ENCODE measurements around the gene RBM34. TPM values are rescaled to one million over a fixed set of nuclear protein-coding genes. Genes with fewer than 3 reads are reported as not detected.
A peak's percentile ranks its signal among the peaks of the same experiment; 100 is the strongest.
"Not testable (repeated sequence)": the region's sequence is repeated elsewhere in the genome, so short reads cannot be mapped to it uniquely, and the experiment has no call there.

RBM34 gene
- polyA plus RNA-seq (2013, experiment 1 of 4), result 86.2 TPM
- polyA plus RNA-seq (2013, experiment 2 of 4), result 79.9 TPM
- 61.0 TPM for polyA plus RNA-seq (2013, experiment 3 of 4)
- polyA plus RNA-seq (2013, experiment 4 of 4), result 71.4 TPM

DNA sequence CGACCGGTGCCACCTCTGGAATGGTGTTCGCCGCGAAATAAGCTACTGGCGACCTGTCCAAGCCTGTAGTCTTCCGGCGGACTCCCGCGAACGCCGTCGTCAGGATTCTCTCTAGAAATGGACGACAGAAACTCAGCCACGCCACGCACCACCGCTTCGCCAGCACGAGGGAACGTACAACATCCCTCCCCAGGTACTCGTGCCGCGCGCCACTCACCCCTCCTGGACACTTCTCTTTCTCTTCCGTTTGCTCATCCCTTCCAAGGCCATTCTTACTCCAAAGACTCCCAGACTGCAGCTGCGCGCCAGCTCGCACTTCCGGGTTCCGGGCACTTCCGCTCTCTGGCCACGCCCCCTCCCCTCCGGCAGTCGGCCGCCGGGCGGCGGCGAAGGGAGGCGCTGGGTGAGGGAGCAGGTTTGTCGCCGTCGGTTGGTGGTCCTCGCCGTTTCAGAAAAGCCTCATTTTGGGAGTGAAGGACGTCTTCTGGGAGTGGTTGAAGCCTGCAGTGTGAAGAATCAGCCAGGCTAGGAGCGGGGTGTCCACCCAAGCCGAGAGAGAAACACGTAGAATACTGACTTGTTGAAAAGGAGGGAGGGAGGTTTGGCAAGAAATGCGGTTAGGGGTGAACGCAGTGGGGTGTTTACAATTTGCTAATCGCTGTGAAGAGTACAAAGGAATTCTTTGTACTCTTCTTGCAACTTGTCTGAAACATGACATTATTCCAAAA, at the start of gene RBM34:
Gene RBM34, minus strand, starts transcription at position 294 of the 728 bp plus-strand sequence. Its CDS starts 24 bp downstream, at position 270.
- H3K4me3 ChIP-seq (ENCODE audit: insufficient read depth, low read depth, low read length), result peak within 1 kb of the TSS; percentile 81
- 0 to 1% methylated on average over 52 of the region's 52 CpGs for WGBS, 2 experiments

DNA sequence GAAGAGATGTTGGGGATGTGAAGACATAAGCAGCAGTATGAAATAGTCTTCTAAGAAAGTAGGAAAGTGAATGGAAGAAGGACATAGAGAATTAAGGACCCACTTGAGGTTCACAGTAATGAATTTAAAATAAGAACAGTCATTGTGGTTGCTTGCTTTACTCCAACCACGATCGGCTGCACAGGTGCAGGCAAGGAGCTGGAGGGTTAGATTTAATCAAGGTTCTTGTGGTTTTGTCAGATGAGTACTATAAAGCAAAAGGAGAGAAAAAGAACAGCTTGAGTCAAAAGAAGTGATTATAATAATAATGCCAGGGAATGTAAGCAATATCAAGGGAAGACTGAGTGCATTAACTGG, 46.1 kb upstream of the RBM34 start:
- H3K36me3 ChIP-seq (ENCODE audit: control insufficient read depth, insufficient read depth, low read length), result peaks cover 7% of the 10 kb centered on the region
- no peaks in the 10 kb centered on the region for H3K4me1 ChIP-seq (ENCODE audit: control insufficient read depth, insufficient read depth, low read length)
- no peaks in the 10 kb centered on the region for H3K9me3 ChIP-seq (ENCODE audit: control insufficient read depth, low read length)
- no peak overlapping the region for H3K4me3 ChIP-seq (ENCODE audit: insufficient read depth, low read depth, low read length)
- 95 to 96% methylated on average over 2 of the region's 2 CpGs for WGBS, 2 experiments
- H3K27me3 ChIP-seq (ENCODE audit: control insufficient read depth, insufficient read depth, low read length, poor library complexity, severe bottlenecking), result no peaks in the 10 kb centered on the region
- H3K27ac ChIP-seq (ENCODE audit: insufficient read depth, low read depth, low read length, poor library complexity, severe bottlenecking), result no peak overlapping the region

More for the DNA sequence above, at the start of gene RBM34:
- no peaks in the 10 kb centered on the region for H3K9me3 ChIP-seq (ENCODE audit: control insufficient read depth, low read length)
- H3K27me3 ChIP-seq (ENCODE audit: control insufficient read depth, insufficient read depth, low read length, poor library complexity, severe bottlenecking), result no peaks in the 10 kb centered on the region
- H3K4me1 ChIP-seq (ENCODE audit: control insufficient read depth, insufficient read depth, low read length), result no peaks in the 10 kb centered on the region
- H3K27ac ChIP-seq (ENCODE audit: insufficient read depth, low read depth, low read length, poor library complexity, severe bottlenecking), result peak within 1 kb of the TSS; percentile 75
- H3K36me3 ChIP-seq (ENCODE audit: control insufficient read depth, insufficient read depth, low read length), result peaks cover 14% of the 10 kb centered on the region

- WGBS, 2 experiments, result 96% methylated on average over 4 of the region's 4 CpGs
- no peaks in the 10 kb centered on the region for H3K9me3 ChIP-seq (ENCODE audit: control insufficient read depth, low read length)
- H3K27me3 ChIP-seq (ENCODE audit: control insufficient read depth, insufficient read depth, low read length, poor library complexity, severe bottlenecking), result no peaks in the 10 kb centered on the region
- H3K4me3 ChIP-seq (ENCODE audit: insufficient read depth, low read depth, low read length), result no peak overlapping the region
- no peak overlapping the region for H3K27ac ChIP-seq (ENCODE audit: insufficient read depth, low read depth, low read length, poor library complexity, severe bottlenecking)
- no peaks in the 10 kb centered on the region for H3K4me1 ChIP-seq (ENCODE audit: control insufficient read depth, insufficient read depth, low read length)
- peaks cover 4% of the 10 kb centered on the region for H3K36me3 ChIP-seq (ENCODE audit: control insufficient read depth, insufficient read depth, low read length)
Measured at GRCh38 chr1:235206533-235207208, 45.6 kb upstream of the RBM34 start.

DNA sequence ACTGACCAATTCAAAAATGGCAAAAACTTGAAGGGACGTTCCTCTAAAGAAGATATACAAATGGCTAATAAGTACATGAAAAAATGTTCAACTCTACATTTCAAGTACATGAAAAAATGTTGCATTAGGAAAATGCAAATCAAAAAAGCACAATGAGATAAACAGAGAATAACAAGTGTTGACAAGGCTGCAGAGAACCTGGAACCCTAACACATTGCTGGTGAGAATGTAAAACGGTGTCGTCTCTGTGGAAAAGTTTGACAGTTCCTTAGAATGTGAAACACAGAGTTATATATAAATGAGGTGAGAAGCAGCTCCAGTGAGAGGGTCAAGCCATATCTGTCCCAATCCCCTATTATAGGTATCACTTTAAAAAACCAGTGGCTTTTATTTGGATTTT, 44.6 kb upstream of the RBM34 start:
- peaks cover 4% of the 10 kb centered on the region for H3K36me3 ChIP-seq (ENCODE audit: control insufficient read depth, insufficient read depth, low read length)
- no peaks in the 10 kb centered on the region for H3K4me1 ChIP-seq (ENCODE audit: control insufficient read depth, insufficient read depth, low read length)
- WGBS, 2 experiments, result 88 to 100% methylated on average over 2 to 3 of the region's 3 CpGs
- H3K27me3 ChIP-seq (ENCODE audit: control insufficient read depth, insufficient read depth, low read length, poor library complexity, severe bottlenecking), result no peaks in the 10 kb centered on the region
- no peak overlapping the region for H3K27ac ChIP-seq (ENCODE audit: insufficient read depth, low read depth, low read length, poor library complexity, severe bottlenecking)
- H3K4me3 ChIP-seq (ENCODE audit: insufficient read depth, low read depth, low read length), result no peak overlapping the region
- no peaks in the 10 kb centered on the region for H3K9me3 ChIP-seq (ENCODE audit: control insufficient read depth, low read length)

DNA sequence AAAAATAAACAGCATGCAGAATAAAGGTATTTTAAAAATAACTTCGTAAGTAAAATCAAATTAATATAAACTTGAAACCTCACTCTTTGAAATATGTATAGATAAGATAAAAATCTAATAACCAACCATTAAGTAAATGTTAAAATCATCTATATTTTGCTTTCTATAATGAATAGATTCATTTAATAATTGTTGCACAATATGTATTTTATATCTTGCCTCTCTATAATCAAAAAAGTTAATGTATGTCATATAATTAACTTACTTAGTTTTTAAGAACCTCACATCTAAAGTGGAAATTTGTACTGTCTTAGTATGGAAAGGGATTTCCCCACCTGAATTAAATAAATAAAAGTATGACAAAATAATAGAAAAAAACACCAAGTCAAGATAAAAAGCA, 42.4 kb upstream of the RBM34 start:
- Histone ChIP-seq H3K36me3 (ENCODE audit: control insufficient read depth, insufficient read depth, low read length) (no peaks in the 10 kb centered on the region), H3K27ac (ENCODE audit: insufficient read depth, low read depth, low read length, poor library complexity, severe bottlenecking) (no peak overlapping the region), H3K4me3 (ENCODE audit: insufficient read depth, low read depth, low read length) (no peak overlapping the region), H3K4me1 (ENCODE audit: control insufficient read depth, insufficient read depth, low read length) (no peaks in the 10 kb centered on the region), H3K27me3 (ENCODE audit: control insufficient read depth, insufficient read depth, low read length, poor library complexity, severe bottlenecking) (no peaks in the 10 kb centered on the region), H3K9me3 (ENCODE audit: control insufficient read depth, low read length) (no peaks in the 10 kb centered on the region)
- WGBS, 2 experiments, result no CpG with 5 or more reads among the region's 1 CpG

GRCh38 chr1:235202447-235202846, 41.4 kb upstream of the RBM34 start:
- H3K36me3 ChIP-seq (ENCODE audit: control insufficient read depth, insufficient read depth, low read length); H3K9me3 ChIP-seq (ENCODE audit: control insufficient read depth, low read length); H3K4me1 ChIP-seq (ENCODE audit: control insufficient read depth, insufficient read depth, low read length); H3K27ac ChIP-seq (ENCODE audit: insufficient read depth, low read depth, low read length, poor library complexity, severe bottlenecking); H3K27me3 ChIP-seq (ENCODE audit: control insufficient read depth, insufficient read depth, low read length, poor library complexity, severe bottlenecking); H3K4me3 ChIP-seq (ENCODE audit: insufficient read depth, low read depth, low read length): not testable (repeated sequence)
- 92 to 94% methylated on average over 5 of the region's 5 CpGs for WGBS, 2 experiments

- no peaks in the 10 kb centered on the region for H3K36me3 ChIP-seq (ENCODE audit: control insufficient read depth, insufficient read depth, low read length)
- no peak overlapping the region for H3K4me3 ChIP-seq (ENCODE audit: insufficient read depth, low read depth, low read length)
- WGBS, 2 experiments, result 0 to 10% methylated on average over 5 of the region's 6 CpGs
- H3K4me1 ChIP-seq (ENCODE audit: control insufficient read depth, insufficient read depth, low read length), result no peaks in the 10 kb centered on the region
- H3K27me3 ChIP-seq (ENCODE audit: control insufficient read depth, insufficient read depth, low read length, poor library complexity, severe bottlenecking), result no peaks in the 10 kb centered on the region
- H3K27ac ChIP-seq (ENCODE audit: insufficient read depth, low read depth, low read length, poor library complexity, severe bottlenecking), result no peak overlapping the region
- H3K9me3 ChIP-seq (ENCODE audit: control insufficient read depth, low read length), result no peaks in the 10 kb centered on the region
Measured at GRCh38 chr1:235199441-235199840, 38.4 kb upstream of the RBM34 start.

- Histone ChIP-seq H3K4me3 (ENCODE audit: insufficient read depth, low read depth, low read length) (no peak overlapping the region), H3K36me3 (ENCODE audit: control insufficient read depth, insufficient read depth, low read length) (peaks cover 15% of the 10 kb centered on the region), H3K27me3 (ENCODE audit: control insufficient read depth, insufficient read depth, low read length, poor library complexity, severe bottlenecking) (no peaks in the 10 kb centered on the region), H3K4me1 (ENCODE audit: control insufficient read depth, insufficient read depth, low read length) (no peaks in the 10 kb centered on the region), H3K9me3 (ENCODE audit: control insufficient read depth, low read length) (no peaks in the 10 kb centered on the region), H3K27ac (ENCODE audit: insufficient read depth, low read depth, low read length, poor library complexity, severe bottlenecking) (no peak overlapping the region)
Measured at GRCh38 chr1:235190431-235190830, 29.4 kb upstream of the RBM34 start.

- Histone ChIP-seq H3K27ac (ENCODE audit: insufficient read depth, low read depth, low read length, poor library complexity, severe bottlenecking) (no peak overlapping the region), H3K27me3 (ENCODE audit: control insufficient read depth, insufficient read depth, low read length, poor library complexity, severe bottlenecking) (no peaks in the 10 kb centered on the region), H3K4me1 (ENCODE audit: control insufficient read depth, insufficient read depth, low read length) (no peaks in the 10 kb centered on the region), H3K9me3 (ENCODE audit: control insufficient read depth, low read length) (no peaks in the 10 kb centered on the region), H3K36me3 (ENCODE audit: control insufficient read depth, insufficient read depth, low read length) (peaks cover 4% of the 10 kb centered on the region), H3K4me3 (ENCODE audit: insufficient read depth, low read depth, low read length) (no peak overlapping the region)
- 91 to 92% methylated on average over 4 of the region's 4 CpGs for WGBS, 2 experiments
Measured at GRCh38 chr1:235187316-235187715, 26.3 kb upstream of the RBM34 start.

- Histone ChIP-seq H3K4me1 (ENCODE audit: control insufficient read depth, insufficient read depth, low read length) (no peaks in the 10 kb centered on the region), H3K4me3 (ENCODE audit: insufficient read depth, low read depth, low read length) (no peak overlapping the region), H3K36me3 (ENCODE audit: control insufficient read depth, insufficient read depth, low read length) (peaks cover 19% of the 10 kb centered on the region), H3K9me3 (ENCODE audit: control insufficient read depth, low read length) (no peaks in the 10 kb centered on the region), H3K27me3 (ENCODE audit: control insufficient read depth, insufficient read depth, low read length, poor library complexity, severe bottlenecking) (no peaks in the 10 kb centered on the region), H3K27ac (ENCODE audit: insufficient read depth, low read depth, low read length, poor library complexity, severe bottlenecking) (no peak overlapping the region)
- 88 to 90% methylated on average over 8 of the region's 8 CpGs for WGBS, 2 experiments
Measured at GRCh38 chr1:235181561-235182245, 20.7 kb upstream of the RBM34 start.
